HG03442 (cell line): ENCODE results near the gene MSANTD2.

Source experiments
- ATAC-seq: cut with Tn5 transposase; IDR thresholded peaks from one replicate; pipeline ENCODE4 v1.9.1; 2021; ENCODE audit warnings: mild to moderate bottlenecking, moderate library complexity; ENCODE audit not compliant: unreplicated experiment

MSANTD2 gene

GRCh38 chr11:124754710-124755109 lies 45.5 kb downstream of the MSANTD2 start:
- no peak for ATAC-seq

- no peak for ATAC-seq
These were observed 45.9 kb downstream of the MSANTD2 start for GRCh38 chr11:124754309-124754708.

- no peak for ATAC-seq
These were observed 46.6 kb downstream of the MSANTD2 start for GRCh38 chr11:124753624-124754023.

- ATAC-seq = no peak
These were observed 47.0 kb downstream of the MSANTD2 start for GRCh38 chr11:124753205-124753604.

GRCh38 chr11:124752471-124753102 lies 47.6 kb downstream of the MSANTD2 start:
- ATAC-seq = no peak

- ATAC-seq = no peak
These were observed 48.3 kb downstream of the MSANTD2 start, which contains the start of gene VSIG2 for GRCh38 chr11:124751741-124752470. Gene VSIG2, minus strand, starts transcription at chr11:124752255. Its CDS starts 118 bp downstream, at chr11:124752137.

- ATAC-seq = no peak
These were observed 48.8 kb downstream of the MSANTD2 start for GRCh38 chr11:124751391-124751740.

- ATAC-seq = no peak
These were observed 50.3 kb downstream of the MSANTD2 start for GRCh38 chr11:124749912-124750311.

GRCh38 chr11:124748481-124749343 lies 51.5 kb downstream of the MSANTD2 start:
- no peak for ATAC-seq

GRCh38 chr11:124748100-124748418 lies 52.1 kb downstream of the MSANTD2 start:
- ATAC-seq = no peak

GRCh38 chr11:124747406-124748099 lies 52.7 kb downstream of the MSANTD2 start:
- ATAC-seq = no peak

GRCh38 chr11:124746621-124747243 lies 53.5 kb downstream of the MSANTD2 start:
- peak; percentile 89 for ATAC-seq

GRCh38 chr11:124745835-124746620 lies 54.2 kb downstream of the MSANTD2 start:
- ATAC-seq = no peak

- no peak for ATAC-seq
These were observed 54.9 kb downstream of the MSANTD2 start for GRCh38 chr11:124745270-124745834.

GRCh38 chr11:124743050-124743449 lies 57.2 kb downstream of the MSANTD2 start:
- ATAC-seq = no peak

GRCh38 chr11:124742555-124742954 lies 57.7 kb downstream of the MSANTD2 start:
- no peak for ATAC-seq

GRCh38 chr11:124740277-124740882 lies 59.8 kb downstream of the MSANTD2 start:
- peak; percentile 44 for ATAC-seq

GRCh38 chr11:124739479-124740276 lies 60.5 kb downstream of the MSANTD2 start, which contains the start of gene NRGN:
Gene NRGN, plus strand, starts transcription at chr11:124739942. Its CDS starts 143 bp downstream, at chr11:124740085.
- peak; percentile 96 for ATAC-seq
